Suprapubic skin (tissue), 4 donors: Measurements from ENCODE around the gene LRRC10B. TPM values are rescaled to one million over a fixed set of nuclear protein-coding genes. Genes with fewer than 3 reads are reported as not detected.

ENCODE experiments used
- DNase-seq, 2 donors: peaks; one replicate each; pipeline ENCODE4 v3.0.0-alpha.2; 2019; ENCODE audit warnings: low spot score in 2 of 2
- H3K27ac ChIP-seq: fragments of 200-600 bp; sonication (generic); one replicate; pipeline ENCODE4 v1.5.1; 2019
- H3K27me3 ChIP-seq: fragments of 200-600 bp; sonication (generic); one replicate; pipeline ENCODE4 v1.5.1; 2019
- H3K36me3 ChIP-seq: fragments of 200-600 bp; sonication (generic); one replicate; pipeline ENCODE4 v1.5.1; 2019
- H3K4me1 ChIP-seq: fragments of 200-600 bp; sonication (generic); one replicate; pipeline ENCODE4 v1.5.1; 2019
- H3K4me3 ChIP-seq: fragments of 200-600 bp; sonication (generic); one replicate; pipeline ENCODE4 v1.5.1; 2019; ENCODE audit warnings: mild to moderate bottlenecking
- H3K9me3 ChIP-seq: fragments of 200-600 bp; sonication (generic); one replicate; pipeline ENCODE4 v1.5.1; 2019
- EP300 ChIP-seq: sonication (generic); formaldehyde crosslinking; IDR thresholded peaks from one replicate; pipeline ENCODE4 v1.6.1; 2017; ENCODE audit warnings: antibody characterized with exemption
- POLR2A ChIP-seq, 2 donors: fragments of 450-650 bp; IDR thresholded peaks; one replicate each; pipeline ENCODE4 v1.6.1; 2017; ENCODE audit warnings: antibody characterized with exemption in 2 of 2, mild to moderate bottlenecking in 2 of 2, moderate library complexity in 2 of 2
- POLR2AphosphoS5 ChIP-seq, 3 donors: sonication (generic); formaldehyde crosslinking; IDR thresholded peaks; one replicate each; pipeline ENCODE4 v1.6.1; 2017; ENCODE audit warnings: antibody characterized with exemption in 3 of 3
- WGBS: methylation state at CpG from one replicate; pipeline ENCODE4 v1.1.5; 2018; 5-methylcytosine and 5-hydroxymethylcytosine counted together
- total RNA-seq, 4 donors: library from RNA; depleted of rRNA; stranded (reverse); fragments of >200 nt; gene quantifications; one replicate each; pipeline ENCODE4 v1.1.0, GENCODE V29; 2016
- TF ChIP-seq, protein P1 (sequence below), 2 donors: fragments of 200-600 bp in 1 of 2; fragments of 450-650 bp in 1 of 2; sonication (generic) in 1 of 2; IDR thresholded peaks; one replicate each; pipeline ENCODE4 v1.5.1; 2016 to 2019; ENCODE audit warnings: antibody characterized with exemption in 2 of 2, mild to moderate bottlenecking in 1 of 2, moderate library complexity in 1 of 2

LRRC10B gene
- total RNA-seq, 4 donors from 2014 or later, result 1.1 to 2.1 (median 1.2) TPM; not detected in 1

DNA sequence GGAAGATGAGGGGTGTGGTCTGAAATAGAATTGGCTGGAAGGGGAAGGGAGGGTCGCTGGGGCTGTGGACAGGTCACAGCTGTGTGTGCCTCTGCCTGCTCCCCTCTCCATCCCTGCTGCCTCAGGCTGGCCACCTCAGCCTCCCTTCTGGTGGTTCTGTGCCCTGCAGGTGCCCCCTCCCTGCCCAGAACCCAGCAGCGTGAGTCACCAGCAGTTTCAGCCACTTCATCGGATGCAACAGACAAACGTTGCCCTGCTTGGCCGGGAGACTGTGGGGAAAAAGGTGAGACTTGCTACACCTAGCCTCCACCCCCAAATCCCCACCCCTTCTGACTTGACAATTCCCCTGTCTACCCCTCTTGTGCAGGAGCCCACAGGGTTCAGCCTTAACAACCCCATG lies 21.8 kb upstream of the LRRC10B start:
- H3K27ac ChIP-seq, result no peak overlapping the region
- H3K36me3 ChIP-seq, result no peaks in the 10 kb centered on the region
- H3K4me3 ChIP-seq, result no peak overlapping the region
- TF ChIP-seq POLR2A (IDR thresholded peaks at IDR 0.05) (no peak), EP300 (no peak), POLR2AphosphoS5 (IDR thresholded peaks at IDR 0.05) (no peak)
- TF ChIP-seq, protein P1, sequence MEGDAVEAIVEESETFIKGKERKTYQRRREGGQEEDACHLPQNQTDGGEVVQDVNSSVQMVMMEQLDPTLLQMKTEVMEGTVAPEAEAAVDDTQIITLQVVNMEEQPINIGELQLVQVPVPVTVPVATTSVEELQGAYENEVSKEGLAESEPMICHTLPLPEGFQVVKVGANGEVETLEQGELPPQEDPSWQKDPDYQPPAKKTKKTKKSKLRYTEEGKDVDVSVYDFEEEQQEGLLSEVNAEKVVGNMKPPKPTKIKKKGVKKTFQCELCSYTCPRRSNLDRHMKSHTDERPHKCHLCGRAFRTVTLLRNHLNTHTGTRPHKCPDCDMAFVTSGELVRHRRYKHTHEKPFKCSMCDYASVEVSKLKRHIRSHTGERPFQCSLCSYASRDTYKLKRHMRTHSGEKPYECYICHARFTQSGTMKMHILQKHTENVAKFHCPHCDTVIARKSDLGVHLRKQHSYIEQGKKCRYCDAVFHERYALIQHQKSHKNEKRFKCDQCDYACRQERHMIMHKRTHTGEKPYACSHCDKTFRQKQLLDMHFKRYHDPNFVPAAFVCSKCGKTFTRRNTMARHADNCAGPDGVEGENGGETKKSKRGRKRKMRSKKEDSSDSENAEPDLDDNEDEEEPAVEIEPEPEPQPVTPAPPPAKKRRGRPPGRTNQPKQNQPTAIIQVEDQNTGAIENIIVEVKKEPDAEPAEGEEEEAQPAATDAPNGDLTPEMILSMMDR (IDR thresholded peaks at IDR 0.05), result no peak
- 81% methylated on average over 5 of the region's 5 CpGs for WGBS
- peaks cover 18% of the 10 kb centered on the region for H3K4me1 ChIP-seq
- no peaks in the 10 kb centered on the region for H3K27me3 ChIP-seq
- DNase-seq, result no peak
- no peaks in the 10 kb centered on the region for H3K9me3 ChIP-seq

DNA sequence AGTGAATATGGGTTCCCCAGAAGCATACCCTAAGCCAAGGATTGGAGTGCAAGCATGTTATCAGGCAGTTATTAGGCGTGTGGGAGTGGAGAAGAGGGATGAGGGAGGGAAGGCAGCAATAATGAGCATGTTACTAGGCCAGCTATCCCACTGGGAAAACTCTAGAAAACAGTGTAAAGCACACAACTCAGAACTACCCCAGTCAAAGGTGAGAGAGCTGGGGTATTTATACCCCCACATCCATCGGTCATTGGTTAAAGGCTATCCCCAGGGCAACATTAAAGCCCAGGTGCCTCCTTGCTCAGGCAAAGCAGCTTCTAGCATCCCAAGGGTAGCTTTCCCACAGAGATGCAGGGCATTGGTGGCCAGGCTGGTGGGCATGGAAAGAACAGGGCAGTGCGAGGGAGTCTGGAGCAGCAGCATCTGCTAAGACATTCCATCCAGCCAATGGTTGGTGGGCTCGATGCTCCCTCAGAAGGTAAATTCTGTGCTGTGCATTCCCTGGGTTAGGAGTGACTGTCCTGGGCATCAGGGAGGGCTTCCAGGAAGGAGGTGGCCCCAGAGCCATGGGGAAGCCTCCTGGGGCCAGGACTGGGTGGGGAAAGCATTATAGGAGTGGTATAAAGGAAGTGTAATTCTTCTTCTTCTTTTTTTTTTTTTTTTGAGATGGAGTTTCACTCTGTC lies 21.1 kb upstream of the LRRC10B start:
- Histone ChIP-seq H3K27ac (no peak overlapping the region), H3K4me3 (no peak overlapping the region), H3K4me1 (peaks cover 18% of the 10 kb centered on the region), H3K27me3 (no peaks in the 10 kb centered on the region), H3K9me3 (no peaks in the 10 kb centered on the region), H3K36me3 (no peaks in the 10 kb centered on the region)
- TF ChIP-seq POLR2AphosphoS5 (IDR thresholded peaks at IDR 0.05) (no peak), EP300 (no peak), POLR2A (IDR thresholded peaks at IDR 0.05) (no peak)
- TF ChIP-seq, protein P1 (IDR thresholded peaks at IDR 0.05), result no peak
- 99% methylated on average over 4 of the region's 4 CpGs for WGBS
- DNase-seq, result no peak

DNA sequence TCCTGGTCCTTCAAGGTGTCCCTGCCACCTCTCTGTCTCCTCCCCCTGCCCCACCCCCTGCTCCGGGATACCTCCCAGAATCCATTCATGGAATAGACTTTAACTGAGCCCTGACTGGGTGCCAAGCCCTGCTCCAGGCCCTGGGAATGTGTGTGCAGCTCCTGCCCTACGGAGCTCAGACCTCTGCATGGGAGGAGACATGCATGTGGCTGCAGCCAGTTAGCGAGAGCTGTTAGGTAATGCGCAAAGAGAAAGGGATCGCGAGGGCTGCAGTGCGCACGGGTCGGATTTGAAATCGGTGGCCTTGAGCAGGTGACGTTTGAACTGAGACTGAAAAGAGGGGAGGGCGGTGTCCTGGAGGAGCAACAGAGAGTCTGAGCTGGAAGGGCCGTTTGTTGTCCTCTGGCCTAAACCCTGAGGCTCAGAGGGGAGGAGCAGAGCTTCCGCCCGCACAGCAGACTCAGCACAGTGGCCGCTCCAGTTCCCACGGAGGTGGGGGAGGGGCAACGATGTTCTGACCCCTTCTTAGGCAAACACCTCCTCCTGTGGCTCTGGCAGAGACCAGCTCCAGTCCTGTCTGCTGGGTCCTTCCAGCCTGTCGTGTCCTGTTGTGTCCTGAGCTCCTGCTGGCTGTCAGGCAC lies 19.8 kb upstream of the LRRC10B start:
- no peak for TF ChIP-seq POLR2A (IDR thresholded peaks at IDR 0.05)
- no peak for TF ChIP-seq EP300
- TF ChIP-seq, protein P1 (IDR thresholded peaks at IDR 0.05), result no peak
- TF ChIP-seq POLR2AphosphoS5 (IDR thresholded peaks at IDR 0.05), result no peak
- WGBS, result 29% methylated on average over 19 of the region's 19 CpGs
- Histone ChIP-seq H3K27me3 (no peaks in the 10 kb centered on the region), H3K4me1 (peaks cover 18% of the 10 kb centered on the region), H3K9me3 (no peaks in the 10 kb centered on the region), H3K4me3 (peak overlapping the region; percentile 10), H3K36me3 (no peaks in the 10 kb centered on the region), H3K27ac (peak overlapping the region; percentile 24)
- DNase-seq, result no peak

DNA sequence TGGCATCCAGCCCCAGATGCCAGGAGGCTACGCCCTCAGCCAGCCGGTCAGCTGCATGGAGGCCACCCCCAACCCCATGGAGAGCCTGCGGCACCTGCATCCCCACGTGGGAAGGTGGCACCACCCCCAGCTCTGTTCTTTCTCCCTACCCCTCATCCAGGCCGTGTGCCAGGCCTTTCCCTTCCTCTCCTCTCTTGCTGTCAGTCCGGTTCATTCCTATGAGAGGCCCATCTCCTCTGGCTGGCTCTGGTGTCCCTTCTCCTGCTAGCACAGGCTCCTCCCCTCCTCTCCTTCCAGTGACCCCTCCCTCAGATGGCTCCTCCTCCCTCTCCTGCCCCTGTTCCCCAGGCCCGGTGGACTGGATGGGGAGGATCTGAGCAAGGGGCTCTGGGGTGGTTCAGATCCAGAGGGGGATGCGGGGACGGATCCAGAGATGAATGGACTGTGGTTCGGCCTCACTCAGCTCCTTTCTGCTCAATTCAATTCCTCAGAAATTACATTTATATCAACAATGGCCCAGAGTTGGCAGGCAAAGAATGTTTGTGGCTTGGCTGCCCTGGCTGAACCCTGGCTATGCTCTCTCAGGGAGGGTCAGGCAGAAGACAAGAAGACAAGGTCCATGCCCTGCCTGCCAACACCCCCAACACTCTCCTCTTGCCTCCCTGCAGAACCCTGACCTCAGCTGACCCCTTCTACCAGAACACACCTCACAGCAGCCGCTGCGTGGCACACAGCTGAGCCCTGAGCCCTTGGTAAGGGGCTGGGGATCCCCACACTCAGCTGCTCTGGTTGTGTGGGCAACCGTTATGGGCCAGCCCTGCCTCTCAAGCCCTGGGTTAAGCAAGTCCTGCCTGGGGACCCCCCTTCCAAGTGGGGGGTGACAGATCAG lies 18.5 kb upstream of the LRRC10B start:
- WGBS, result 61% methylated on average over 8 of the region's 13 CpGs
- Histone ChIP-seq H3K27me3 (no peaks in the 10 kb centered on the region), H3K9me3 (no peaks in the 10 kb centered on the region), H3K4me1 (peaks cover 18% of the 10 kb centered on the region), H3K4me3 (no peak overlapping the region), H3K36me3 (no peaks in the 10 kb centered on the region), H3K27ac (no peak overlapping the region)
- no peak for DNase-seq
- TF ChIP-seq POLR2AphosphoS5 (IDR thresholded peaks at IDR 0.05) (no peak), POLR2A (IDR thresholded peaks at IDR 0.05) (no peak), EP300 (no peak)
- TF ChIP-seq, protein P1 (IDR thresholded peaks at IDR 0.05), result no peak
